HuH-7 (cell line): ENCODE data around the gene ANKRD40.

Experiments
- DNase-seq: peaks from one replicate; pipeline ENCODE4 v3.0.0; 2011; ENCODE audit warnings: low spot score

The ANKRD40 gene

GRCh38 chr17:50645748-50646682 lies 61.7 kb downstream of the ANKRD40 start:
- no peak for DNase-seq
